K562 (cell line): ENCODE measurements around the gene CBX3.

Source experiments
- HNRNPH1 ChIP-seq: fragments of 200-400 bp; formaldehyde crosslinking; optimal IDR thresholded peaks from 2 replicates; pipeline ENCODE3; 2017; ENCODE audit warnings: low read depth, mild to moderate bottlenecking, low read length, moderate library complexity
- JUNB ChIP-seq: fragments of 450-650 bp; formaldehyde crosslinking; conservative IDR thresholded peaks from 2 replicates; pipeline ENCODE4 v1.4.0; 2020; ENCODE audit warnings: mild to moderate bottlenecking
- SRSF1 ChIP-seq: fragments of 200-400 bp; formaldehyde crosslinking; IDR thresholded peaks from 2 replicates; pipeline ENCODE4 v1.6.1; 2017; ENCODE audit warnings: mild to moderate bottlenecking, low read depth, low read length, moderate library complexity
- ZBTB34 ChIP-seq: fragments of 250-450 bp; sonication (Bioruptor Pico); IDR thresholded peaks from 2 replicates; pipeline ENCODE4 v1.8.0; 2021; ENCODE audit warnings: mild to moderate bottlenecking, moderate library complexity

- no peak for TF ChIP-seq ZBTB34 (CRISPR knock-in tag)
- TF ChIP-seq SRSF1: no peak
- no peak for TF ChIP-seq JUNB
- no peak for TF ChIP-seq HNRNPH1
Measured at GRCh38 chr7:26185131-26185843, 16.3 kb upstream of the CBX3 start.
